Purkinje cell (primary cell): Measurements from ENCODE around the gene CDH12. TPM values are rescaled to one million over a fixed set of nuclear protein-coding genes. Genes with fewer than 3 reads are reported as not detected.

ENCODE experiments used
- polyA plus RNA-seq: library from polyadenylated mRNA; unstranded; fragments of >200 nt; fragmentation: Nextera tagmentation; gene quantifications from 2 replicates; pipeline ENCODE4 v1.2.1, GENCODE V29; 2014

The CDH12 gene
- 15.5 and 20.3 TPM in 2 replicates for polyA plus RNA-seq

GRCh38 chr5:22852807-22853660, at the start of gene CDH12:
Gene CDH12, minus strand, starts transcription at chr5:22853344.

